Memory B cell (primary cell): Measurements from ENCODE around the gene ACOT6.
A peak's percentile ranks its signal among the peaks of the same experiment; 100 is the strongest.
"Not testable (repeated sequence)": the region's sequence is repeated elsewhere in the genome, so short reads cannot be mapped to it uniquely, and the experiment has no call there.

Source experiments
- ATAC-seq: fragments of 150-1000 bp; cut with Tn5 transposase; 2 replicates; pipeline ENCODE4 v1.10.0; 2021; ENCODE audit warnings: low read depth, mild to moderate bottlenecking, moderate library complexity
- DNase-seq, 2 donors: peaks; one replicate each; pipeline ENCODE4 v3.0.0; 2022; ENCODE audit warnings: low spot score in 2 of 2
- H3K27ac Mint-ChIP-seq: one replicate; pipeline ENCODE4 v1.8.0; 2022; ENCODE audit warnings: mild to moderate bottlenecking, moderate library complexity, mixed read lengths
- H3K27me3 Mint-ChIP-seq: one replicate; pipeline ENCODE4 v1.8.0; 2022; ENCODE audit warnings: mixed read lengths
- H3K36me3 Mint-ChIP-seq: one replicate; pipeline ENCODE4 v1.8.0; 2022; ENCODE audit warnings: mild to moderate bottlenecking, mixed read lengths
- H3K4me1 Mint-ChIP-seq: one replicate; pipeline ENCODE4 v1.8.0; 2022; ENCODE audit warnings: mixed read lengths
- H3K4me3 Mint-ChIP-seq: one replicate; pipeline ENCODE4 v1.8.0; 2022; ENCODE audit warnings: mild to moderate bottlenecking, moderate library complexity, mixed read lengths
- H3K9me3 Mint-ChIP-seq: one replicate; pipeline ENCODE4 v1.8.0; 2022; ENCODE audit warnings: mixed read lengths

ACOT6 gene

GRCh38 chr14:73577214-73577613 lies 35.1 kb upstream of the ACOT6 start:
- H3K27me3 Mint-ChIP-seq, result not testable (repeated sequence)

GRCh38 chr14:73582102-73582979 lies 30.0 kb upstream of the ACOT6 start:
- H3K9me3 Mint-ChIP-seq, H3K27me3 Mint-ChIP-seq, H3K4me3 Mint-ChIP-seq, H3K4me1 Mint-ChIP-seq, DNase-seq: not testable (repeated sequence)
- H3K27ac Mint-ChIP-seq, result peak overlapping the region; percentile 46
- ATAC-seq, result peak; percentile 93
- H3K36me3 Mint-ChIP-seq, result peaks cover 15% of the 10 kb centered on the region

More at GRCh38 chr14:73577214-73577613, 35.1 kb upstream of the ACOT6 start:
- ATAC-seq, DNase-seq, H3K4me1 Mint-ChIP-seq, H3K27ac Mint-ChIP-seq, H3K4me3 Mint-ChIP-seq, H3K9me3 Mint-ChIP-seq: not testable (repeated sequence)
- H3K36me3 Mint-ChIP-seq, result peaks cover 21% of the 10 kb centered on the region

DNA sequence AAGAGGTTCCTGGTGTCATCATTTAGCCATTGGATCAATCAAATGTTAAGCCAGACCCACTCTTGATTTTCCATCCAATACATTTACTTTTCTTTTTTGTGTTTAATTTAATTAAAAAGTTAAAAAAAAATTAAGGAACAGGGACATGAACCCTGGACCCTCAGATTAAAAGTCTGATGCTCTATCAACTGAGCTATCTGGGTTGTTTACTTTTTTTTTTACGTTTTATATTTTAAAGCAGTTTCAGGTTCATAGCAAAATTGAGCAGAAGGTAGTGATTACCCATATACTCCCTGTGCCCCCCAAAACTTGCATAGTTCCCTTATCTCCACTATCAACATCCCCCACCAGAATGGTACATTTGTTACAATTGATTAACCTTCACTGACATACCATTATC lies 23.6 kb upstream of the ACOT6 start:
- H3K9me3 Mint-ChIP-seq, result no peaks in the 10 kb centered on the region
- H3K36me3 Mint-ChIP-seq, result no peaks in the 10 kb centered on the region
- H3K4me3 Mint-ChIP-seq, result no peak overlapping the region
- peaks cover 4% of the 10 kb centered on the region for H3K4me1 Mint-ChIP-seq
- no peak overlapping the region for H3K27ac Mint-ChIP-seq
- ATAC-seq (no peak), DNase-seq (no peak)
- no peaks in the 10 kb centered on the region for H3K27me3 Mint-ChIP-seq

DNA sequence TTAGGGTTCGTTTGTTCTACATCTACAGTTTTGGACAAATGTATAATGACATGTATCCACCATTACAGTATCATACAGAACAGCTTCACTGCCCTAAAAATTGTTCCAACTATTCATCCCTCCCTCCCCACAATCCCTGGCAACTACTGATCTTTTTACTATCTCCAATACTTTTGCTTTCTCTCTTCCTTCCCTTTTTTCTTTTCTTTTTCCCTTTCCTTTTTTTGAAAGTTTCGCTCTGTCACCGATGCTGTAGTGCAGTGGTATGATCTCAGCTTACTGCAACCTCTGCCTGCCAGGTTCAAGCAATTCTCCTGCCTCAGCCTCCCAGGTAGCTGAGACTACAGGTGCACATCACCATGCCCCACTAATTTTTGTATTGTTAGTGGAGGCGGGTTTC lies 23.2 kb upstream of the ACOT6 start:
- H3K36me3 Mint-ChIP-seq, result no peaks in the 10 kb centered on the region
- no peak overlapping the region for H3K4me3 Mint-ChIP-seq
- ATAC-seq, result no peak
- no peak overlapping the region for H3K27ac Mint-ChIP-seq
- H3K27me3 Mint-ChIP-seq, result no peaks in the 10 kb centered on the region
- H3K9me3 Mint-ChIP-seq, result no peaks in the 10 kb centered on the region
- no peak for DNase-seq
- H3K4me1 Mint-ChIP-seq, result peaks cover 4% of the 10 kb centered on the region

DNA sequence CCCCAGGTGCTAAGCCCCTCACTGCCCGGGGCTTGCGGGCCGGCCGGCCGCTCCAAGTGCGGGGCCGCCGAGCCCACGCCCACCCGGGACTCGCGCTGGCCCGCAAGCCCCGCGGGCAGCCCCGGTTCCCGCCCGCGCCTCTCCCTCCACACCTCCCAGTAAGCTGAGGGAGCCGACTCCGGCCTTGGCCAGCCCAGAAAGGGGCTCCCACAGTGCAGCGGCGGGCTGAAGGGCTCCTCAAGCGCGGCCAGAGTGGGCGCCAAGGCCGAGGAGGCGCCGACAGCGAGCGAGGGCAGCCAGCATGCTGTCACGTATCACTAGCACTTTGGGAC lies 21.7 kb upstream of the ACOT6 start:
- not testable (repeated sequence) for H3K9me3 Mint-ChIP-seq, ATAC-seq, H3K27ac Mint-ChIP-seq, DNase-seq, H3K4me1 Mint-ChIP-seq, H3K27me3 Mint-ChIP-seq, H3K36me3 Mint-ChIP-seq
- peak overlapping the region; percentile 87 for H3K4me3 Mint-ChIP-seq

- H3K4me1 Mint-ChIP-seq, result peaks cover 4% of the 10 kb centered on the region
- no peak within 1 kb of the TSS for H3K27ac Mint-ChIP-seq
- H3K27me3 Mint-ChIP-seq, result no peaks in the 10 kb centered on the region
- ATAC-seq (peak; percentile 86), DNase-seq (peak; percentile 46 to 58)
- no peaks in the 10 kb centered on the region for H3K9me3 Mint-ChIP-seq
- H3K4me3 Mint-ChIP-seq, result peak within 1 kb of the TSS; percentile 87
- H3K36me3 Mint-ChIP-seq, result peaks cover 1% of the 10 kb centered on the region
These were observed 20.4 kb upstream of the ACOT6 start, which contains the start of gene ACOT4 for GRCh38 chr14:73591690-73592449. Gene ACOT4 (plus strand): TSS chr14:73591873. CDS start chr14:73591960, 87 bp downstream.

DNA sequence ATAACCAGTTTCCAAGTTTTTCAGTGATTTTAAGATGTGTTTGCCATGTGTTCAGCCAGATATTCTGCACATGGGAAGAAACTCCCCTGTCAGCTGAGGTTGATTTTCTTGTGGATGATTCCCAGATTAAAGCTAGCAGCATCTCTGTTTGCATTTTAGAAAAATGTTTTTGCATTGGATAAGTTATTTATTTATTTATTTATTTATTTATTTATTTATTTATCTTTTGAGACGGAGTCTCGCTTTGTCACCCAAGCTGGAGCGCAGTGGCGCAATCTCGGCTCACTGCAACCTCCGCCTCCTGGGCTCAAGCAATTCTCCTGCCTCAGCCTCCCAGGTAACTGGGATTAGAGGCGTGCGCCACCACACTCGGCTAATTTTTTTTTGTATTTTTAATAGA lies 17.8 kb upstream of the ACOT6 start:
- Mint-ChIP-seq H3K27me3 (no peaks in the 10 kb centered on the region), H3K4me1 (peaks cover 4% of the 10 kb centered on the region), H3K36me3 (peaks cover 1% of the 10 kb centered on the region), H3K9me3 (no peaks in the 10 kb centered on the region), H3K27ac (no peak overlapping the region), H3K4me3 (no peak overlapping the region)
- ATAC-seq (no peak), DNase-seq (no peak)

- ATAC-seq (no peak), DNase-seq (no peak)
- Mint-ChIP-seq H3K4me3 (no peak overlapping the region), H3K4me1 (no peaks in the 10 kb centered on the region), H3K36me3 (peaks cover 1% of the 10 kb centered on the region), H3K27ac (no peak overlapping the region), H3K27me3 (no peaks in the 10 kb centered on the region), H3K9me3 (no peaks in the 10 kb centered on the region)
These were observed 12.8 kb upstream of the ACOT6 start for GRCh38 chr14:73599499-73599898.

DNA sequence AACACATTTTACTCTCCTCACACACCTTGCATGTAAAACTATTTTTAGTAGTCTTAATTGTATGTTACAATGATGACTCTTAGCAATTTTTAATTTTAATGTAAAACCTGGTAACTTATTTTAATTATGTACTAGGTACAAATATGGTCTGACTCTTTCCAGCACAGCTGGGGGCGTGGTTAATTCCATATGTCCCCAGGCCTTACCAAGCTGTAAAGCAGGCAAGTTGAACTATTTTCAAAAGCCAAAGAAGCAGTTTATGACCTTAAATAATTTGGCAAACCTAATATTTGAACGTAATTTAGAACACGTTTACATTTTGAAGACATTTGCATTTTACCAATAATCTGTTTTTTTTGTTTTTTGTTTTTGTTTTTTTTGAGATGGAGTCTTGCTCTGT lies 9.3 kb upstream of the ACOT6 start:
- no peak for ATAC-seq
- DNase-seq, result no peak
- H3K36me3 Mint-ChIP-seq, result no peaks in the 10 kb centered on the region
- H3K4me3 Mint-ChIP-seq, result no peak overlapping the region
- no peaks in the 10 kb centered on the region for H3K27me3 Mint-ChIP-seq
- peaks cover 1% of the 10 kb centered on the region for H3K9me3 Mint-ChIP-seq
- no peaks in the 10 kb centered on the region for H3K4me1 Mint-ChIP-seq
- no peak overlapping the region for H3K27ac Mint-ChIP-seq

DNA sequence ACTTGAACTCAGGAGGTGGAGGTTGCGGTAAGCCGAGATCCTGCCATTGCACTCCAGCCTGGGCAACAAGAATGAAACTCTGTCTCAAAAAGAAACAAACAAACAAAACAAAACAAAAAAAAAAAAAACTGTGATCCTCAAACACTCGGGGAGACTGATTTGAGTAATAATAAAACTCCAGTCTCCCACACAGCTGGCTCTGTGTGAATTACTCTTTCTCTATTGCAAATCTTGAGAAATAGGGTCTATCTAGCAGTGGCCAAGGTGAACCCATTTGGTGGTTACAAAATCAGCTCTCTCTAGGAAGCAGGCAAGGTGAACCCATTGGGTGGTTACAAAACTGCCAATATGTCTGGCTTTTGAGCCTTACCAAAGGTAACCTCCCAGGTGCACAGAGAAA lies 6.0 kb upstream of the ACOT6 start:
- no peaks in the 10 kb centered on the region for H3K27me3 Mint-ChIP-seq
- H3K9me3 Mint-ChIP-seq, result peaks cover 1% of the 10 kb centered on the region
- no peak for ATAC-seq
- H3K4me1 Mint-ChIP-seq, result no peaks in the 10 kb centered on the region
- no peaks in the 10 kb centered on the region for H3K36me3 Mint-ChIP-seq
- H3K27ac Mint-ChIP-seq, result no peak overlapping the region
- DNase-seq, result no peak
- no peak overlapping the region for H3K4me3 Mint-ChIP-seq

DNA sequence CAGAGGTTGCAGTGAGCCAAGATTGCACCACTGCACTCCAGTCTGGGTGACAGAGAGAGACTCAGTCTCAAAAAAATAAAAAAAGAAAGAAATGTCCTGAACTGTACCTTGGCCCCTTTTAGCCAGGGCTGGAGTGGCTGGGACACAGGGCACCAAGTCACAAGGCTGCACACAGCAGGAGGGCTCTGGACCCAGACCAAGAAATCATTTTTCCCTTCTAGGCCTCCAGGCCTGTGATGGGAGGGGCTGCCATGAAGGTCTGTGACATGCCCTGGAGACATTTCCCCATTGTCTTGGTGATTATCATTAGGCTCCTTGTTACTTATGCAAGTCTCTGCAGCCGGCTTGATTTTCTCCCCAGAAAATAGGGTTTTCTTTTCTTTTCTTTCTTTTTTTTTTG lies 5.1 kb upstream of the ACOT6 start:
- H3K36me3 Mint-ChIP-seq, result no peaks in the 10 kb centered on the region
- no peak overlapping the region for H3K27ac Mint-ChIP-seq
- ATAC-seq (no peak), DNase-seq (no peak)
- no peak overlapping the region for H3K4me3 Mint-ChIP-seq
- no peaks in the 10 kb centered on the region for H3K4me1 Mint-ChIP-seq
- peaks cover 1% of the 10 kb centered on the region for H3K9me3 Mint-ChIP-seq
- H3K27me3 Mint-ChIP-seq, result no peaks in the 10 kb centered on the region

DNA sequence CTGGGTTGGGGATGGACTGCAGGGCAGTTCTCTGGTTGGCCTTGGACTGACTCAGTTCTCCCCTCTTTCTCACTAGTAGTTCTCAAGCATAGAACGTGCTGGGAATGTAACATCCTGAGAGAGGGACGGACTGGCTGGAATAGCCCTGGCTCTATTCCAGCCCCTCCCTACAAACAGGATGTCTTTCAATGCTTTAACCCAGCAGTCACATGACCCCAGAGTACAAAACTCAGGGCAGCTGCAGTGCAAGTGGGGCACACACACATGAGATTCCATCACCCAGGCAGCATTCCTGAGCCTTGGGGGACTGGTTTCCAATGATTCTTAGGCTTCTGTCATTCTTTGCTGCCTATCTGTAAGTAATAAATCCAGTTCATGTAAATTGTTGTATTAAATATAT lies 1.6 kb upstream of the ACOT6 start:
- H3K9me3 Mint-ChIP-seq, result no peaks in the 10 kb centered on the region
- ATAC-seq (no peak), DNase-seq (no peak)
- no peak overlapping the region for H3K27ac Mint-ChIP-seq
- H3K4me3 Mint-ChIP-seq, result no peak overlapping the region
- H3K4me1 Mint-ChIP-seq, result no peaks in the 10 kb centered on the region
- no peaks in the 10 kb centered on the region for H3K36me3 Mint-ChIP-seq
- no peaks in the 10 kb centered on the region for H3K27me3 Mint-ChIP-seq

- H3K27ac Mint-ChIP-seq, result peak overlapping the region; percentile 81
- H3K27me3 Mint-ChIP-seq, result no peaks in the 10 kb centered on the region
- H3K4me1 Mint-ChIP-seq, result no peaks in the 10 kb centered on the region
- peak overlapping the region; percentile 91 for H3K4me3 Mint-ChIP-seq
- no peaks in the 10 kb centered on the region for H3K9me3 Mint-ChIP-seq
- no peaks in the 10 kb centered on the region for H3K36me3 Mint-ChIP-seq
- ATAC-seq (peak; percentile 4), DNase-seq (no peak)
These were observed 698 bp downstream of the ACOT6 start for GRCh38 chr14:73613046-73613383.

GRCh38 chr14:73613419-73613963 lies 1.2 kb downstream of the ACOT6 start:
- Mint-ChIP-seq H3K27ac (peak overlapping the region; percentile 81), H3K9me3 (no peaks in the 10 kb centered on the region), H3K4me3 (peak overlapping the region; percentile 91), H3K36me3 (no peaks in the 10 kb centered on the region), H3K27me3 (no peaks in the 10 kb centered on the region), H3K4me1 (no peaks in the 10 kb centered on the region)
- DNase-seq (no peak), ATAC-seq (no peak)
